Gastroesophageal sphincter (tissue), 3 donors: ENCODE measurements around the gene EIF3D.

Experiments
- CTCF ChIP-seq, 4 experiments: fragments of 200-600 bp in 2 of 4; fragments of 450-650 bp in 2 of 4; sonication (generic) in 1 of 4; IDR thresholded peaks; one replicate each; pipeline ENCODE4 v1.5.1; 2017 to 2019; ENCODE audit warnings: antibody characterized with exemption in 4 of 4, mild to moderate bottlenecking in 2 of 4, moderate library complexity in 2 of 4
- POLR2AphosphoS5 ChIP-seq: sonication (generic); formaldehyde crosslinking; IDR thresholded peaks from one replicate; pipeline ENCODE4 v1.6.1; 2017; ENCODE audit warnings: antibody characterized with exemption

GRCh38 chr22:36475341-36475740, 53.6 kb downstream of the EIF3D start:
- TF ChIP-seq CTCF (IDR thresholded peaks at IDR 0.05) (no peak), POLR2AphosphoS5 (no peak)
